Measurements from ENCODE around the gene GPR160. TPM values are rescaled to one million over a fixed set of nuclear protein-coding genes. Genes with fewer than 3 reads are reported as not detected.

Gene GPR160
- total and polyA plus RNA-seq, 12 donors = 0.76 to 5.8 (median 1.6) TPM

GRCh38 chr3:170132335-170132734 lies 94.5 kb downstream of the GPR160 start:
- 77 to 88% (median 87%) methylated on average over 2 of the region's 2 CpGs for WGBS, 4 donors
- Histone ChIP-seq H3K9me3 (replicated peaks in 1 of 3) (no peaks in the 10 kb centered on the region), H3K4me3 (no peak overlapping the region), H3K27me3 (no peaks in the 10 kb centered on the region), H3K36me3 (replicated peaks in 1 of 2) (peaks cover 0 to 34% of the 10 kb centered on the region in 2 donors), H3K4me1 (replicated peaks in 1 of 2) (no peaks in the 10 kb centered on the region), H3K27ac (no peak overlapping the region)
- DNase-seq = no peak
- TF ChIP-seq, protein P1, sequence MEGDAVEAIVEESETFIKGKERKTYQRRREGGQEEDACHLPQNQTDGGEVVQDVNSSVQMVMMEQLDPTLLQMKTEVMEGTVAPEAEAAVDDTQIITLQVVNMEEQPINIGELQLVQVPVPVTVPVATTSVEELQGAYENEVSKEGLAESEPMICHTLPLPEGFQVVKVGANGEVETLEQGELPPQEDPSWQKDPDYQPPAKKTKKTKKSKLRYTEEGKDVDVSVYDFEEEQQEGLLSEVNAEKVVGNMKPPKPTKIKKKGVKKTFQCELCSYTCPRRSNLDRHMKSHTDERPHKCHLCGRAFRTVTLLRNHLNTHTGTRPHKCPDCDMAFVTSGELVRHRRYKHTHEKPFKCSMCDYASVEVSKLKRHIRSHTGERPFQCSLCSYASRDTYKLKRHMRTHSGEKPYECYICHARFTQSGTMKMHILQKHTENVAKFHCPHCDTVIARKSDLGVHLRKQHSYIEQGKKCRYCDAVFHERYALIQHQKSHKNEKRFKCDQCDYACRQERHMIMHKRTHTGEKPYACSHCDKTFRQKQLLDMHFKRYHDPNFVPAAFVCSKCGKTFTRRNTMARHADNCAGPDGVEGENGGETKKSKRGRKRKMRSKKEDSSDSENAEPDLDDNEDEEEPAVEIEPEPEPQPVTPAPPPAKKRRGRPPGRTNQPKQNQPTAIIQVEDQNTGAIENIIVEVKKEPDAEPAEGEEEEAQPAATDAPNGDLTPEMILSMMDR (IDR thresholded peaks at IDR 0.05) = no peak
- TF ChIP-seq POLR2A (IDR thresholded peaks at IDR 0.05) = no peak
- intact Hi-C loops (cut with DNase I) = no loop called here

Small RNAs within 50 kb of the gene (small RNA-seq; reads per million reads assigned to genes)
- gene RNU4-38P = 0 reads per million in 2 donors

Other genes with a start within 250 kb of the GPR160 start
- gene LRRIQ4, start 225.1 kb upstream of the GPR160 start, total RNA-seq = under 1 TPM in 2 of 9 donors, not detected in 7; 0.11 to 0.14 TPM
- gene LRRIQ4, start 225.1 kb upstream of the GPR160 start, polyA plus RNA-seq = under 1 TPM in 2 of 3 donors, not detected in 1; 0.13 to 0.16 TPM
- 1 to 10 TPM in 6 of 9 donors, under 1 TPM in 3; 0.12 to 5.2 (median 2.2) TPM for gene LRRC34, start 225.1 kb upstream of the GPR160 start, total RNA-seq
- 1 to 10 TPM; 1.2 to 2.9 (median 2.1) TPM for gene LRRC34, start 225.1 kb upstream of the GPR160 start, polyA plus RNA-seq
- gene LRRC31, start 168.1 kb upstream of the GPR160 start, total RNA-seq = under 1 TPM in 1 of 9 donors, not detected in 8; 0.06 TPM
- not detected for gene LRRC31, start 168.1 kb upstream of the GPR160 start, polyA plus RNA-seq
- not detected for gene SAMD7, start 126.4 kb upstream of the GPR160 start, total RNA-seq
- not detected for gene SAMD7, start 126.4 kb upstream of the GPR160 start, polyA plus RNA-seq
- 100 to 1,000 TPM in 5 of 9 donors, 10 to 100 TPM in 4; 41.1 to 199 (median 125) TPM for gene SEC62, start 71.2 kb upstream of the GPR160 start, total RNA-seq
- 100 to 1,000 TPM; 153 to 267 (median 176) TPM for gene SEC62, start 71.2 kb upstream of the GPR160 start, polyA plus RNA-seq
- gene PHC3, start 143.7 kb downstream of the GPR160 start, total RNA-seq = 100 to 1,000 TPM in 1 of 9 donors, 10 to 100 TPM in 8; 26.3 to 112 (median 56.1) TPM
- gene PHC3, start 143.7 kb downstream of the GPR160 start, polyA plus RNA-seq = 10 to 100 TPM in 2 of 3 donors, 1 to 10 TPM in 1; 4.4 to 32.0 (median 15.8) TPM
- gene PRKCI, start 184.4 kb downstream of the GPR160 start, total RNA-seq = 10 to 100 TPM in 8 of 9 donors, 1 to 10 TPM in 1; 6.2 to 29.2 (median 16.3) TPM
- 10 to 100 TPM in 1 of 3 donors, 1 to 10 TPM in 2; 4.8 to 10.9 (median 5.8) TPM for gene PRKCI, start 184.4 kb downstream of the GPR160 start, polyA plus RNA-seq

Measured in adrenal gland (tissue), 12 donors.